SKM-1 treated with dmso at 0.1 percent for 144 hours (cell line): Measurements from ENCODE around the gene TMCC1.
"Not testable (repeated sequence)": the region's sequence is repeated elsewhere in the genome, so short reads cannot be mapped to it uniquely, and the experiment has no call there.

Experiments used
- DNase-seq: peaks from one replicate; lab custom pipeline; 2025; ENCODE audit not compliant: unreplicated experiment; lab: John Stamatoyannopoulos, UW

TMCC1 gene

GRCh38 chr3:129655291-129655700, 238.2 kb downstream of the TMCC1 start:
- DNase-seq, result no peak

DNA sequence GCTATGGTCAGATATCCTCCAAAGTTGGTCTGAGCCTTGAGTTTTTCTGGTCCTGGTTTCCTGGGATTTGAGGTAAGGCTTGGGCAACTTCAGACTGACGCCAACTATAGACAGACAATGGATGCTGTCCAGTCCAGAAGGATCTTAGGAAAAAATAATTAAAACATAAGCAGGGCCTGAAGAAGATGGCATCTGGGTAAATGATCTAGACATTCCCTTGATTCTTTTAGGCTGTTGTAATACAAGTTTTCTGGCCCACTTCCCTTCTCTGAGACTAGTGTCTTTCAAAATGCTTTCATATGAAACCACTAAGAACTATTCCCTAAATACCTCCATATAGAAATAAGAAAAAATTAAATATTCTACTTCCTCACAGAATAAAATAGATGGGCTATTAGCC, 239.4 kb downstream of the TMCC1 start:
- no peak for DNase-seq

GRCh38 chr3:129653019-129653418, 240.5 kb downstream of the TMCC1 start:
- DNase-seq, result no peak

- no peak for DNase-seq
These were observed 241.9 kb downstream of the TMCC1 start for GRCh38 chr3:129651435-129652202.

GRCh38 chr3:129650256-129650872, 243.1 kb downstream of the TMCC1 start:
- peak; percentile 44 for DNase-seq

GRCh38 chr3:129648391-129648790, 245.1 kb downstream of the TMCC1 start:
- no peak for DNase-seq

GRCh38 chr3:129645286-129645685, 248.2 kb downstream of the TMCC1 start:
- peak; percentile 78 for DNase-seq

GRCh38 chr3:129644836-129645235, 248.7 kb downstream of the TMCC1 start:
- no peak for DNase-seq

DNA sequence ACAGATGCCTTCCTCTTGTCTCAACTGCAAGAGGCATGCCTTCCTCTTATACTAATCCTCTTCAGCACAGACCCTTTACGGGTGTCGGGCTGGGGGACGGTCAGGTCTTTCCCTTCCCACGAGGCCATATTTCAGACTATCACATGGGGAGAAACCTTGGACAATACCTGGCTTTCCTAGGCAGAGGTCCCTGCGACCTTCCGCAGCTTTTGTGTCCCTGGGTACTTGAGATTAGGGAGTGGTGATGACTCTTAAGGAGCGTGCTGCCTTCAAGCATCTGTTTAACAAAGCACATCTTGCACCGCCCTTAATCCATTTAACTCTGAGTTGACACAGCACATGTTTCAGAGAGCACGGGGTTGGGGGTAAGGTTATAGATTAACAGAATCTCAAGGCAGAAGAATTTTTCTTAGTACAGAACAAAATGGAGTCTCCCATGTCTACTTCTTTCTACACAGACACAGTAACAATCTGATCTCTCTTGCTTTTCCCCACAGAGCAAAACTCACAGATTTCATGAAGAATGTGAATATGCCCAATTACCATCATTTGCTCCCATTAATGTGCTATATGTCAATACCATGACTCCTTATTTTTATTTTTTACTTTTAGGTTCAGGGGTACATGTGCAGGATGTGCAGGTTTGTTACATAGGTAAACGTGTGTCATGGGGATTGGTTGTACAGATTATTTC, 251.8 kb downstream of the TMCC1 start:
- not testable (repeated sequence) for DNase-seq

DNA sequence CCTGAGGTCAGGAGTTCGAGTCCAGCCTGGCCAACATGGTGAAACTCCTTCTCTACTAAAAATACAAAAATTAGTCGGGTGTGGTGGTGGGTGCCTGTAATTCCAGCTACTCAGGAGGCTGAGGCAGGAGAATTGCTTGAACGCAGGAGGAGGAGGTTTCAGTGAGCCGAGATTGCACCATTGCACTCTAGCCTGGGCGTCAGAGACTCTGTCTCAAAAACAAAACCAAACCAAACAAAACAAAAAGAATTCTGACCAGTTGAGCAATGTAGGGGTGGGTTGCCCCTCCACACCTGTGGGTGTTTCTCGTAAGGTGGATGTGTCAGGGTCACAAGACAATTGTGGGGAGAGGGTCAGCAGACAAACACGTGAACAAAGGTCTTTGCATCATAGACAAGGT, 252.5 kb downstream of the TMCC1 start:
- not testable (repeated sequence) for DNase-seq

GRCh38 chr3:129638481-129638880, 255.0 kb downstream of the TMCC1 start:
- no peak for DNase-seq

DNA sequence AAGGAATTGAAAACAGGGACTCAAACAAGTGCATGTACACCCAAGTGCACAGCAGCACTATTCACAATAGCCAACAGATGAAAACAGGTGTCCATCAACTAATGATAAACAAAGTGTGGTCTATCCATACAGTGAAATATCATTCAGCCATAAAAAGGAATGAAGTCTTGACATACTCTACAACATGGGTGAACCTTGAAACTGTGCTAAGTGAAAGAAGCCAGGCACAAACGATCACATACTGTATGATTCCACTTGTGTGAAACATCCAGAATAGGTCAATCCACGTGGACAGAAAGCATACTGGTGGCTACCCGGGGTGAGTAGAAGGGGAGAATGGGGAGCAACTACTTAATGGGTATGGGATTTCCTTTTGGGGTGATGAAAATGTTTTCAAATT, 257.4 kb downstream of the TMCC1 start:
- DNase-seq, result no peak

- no peak for DNase-seq
These were observed 257.9 kb downstream of the TMCC1 start for GRCh38 chr3:129635656-129636055.

GRCh38 chr3:129633751-129634481, 259.6 kb downstream of the TMCC1 start:
- DNase-seq, result no peak

DNA sequence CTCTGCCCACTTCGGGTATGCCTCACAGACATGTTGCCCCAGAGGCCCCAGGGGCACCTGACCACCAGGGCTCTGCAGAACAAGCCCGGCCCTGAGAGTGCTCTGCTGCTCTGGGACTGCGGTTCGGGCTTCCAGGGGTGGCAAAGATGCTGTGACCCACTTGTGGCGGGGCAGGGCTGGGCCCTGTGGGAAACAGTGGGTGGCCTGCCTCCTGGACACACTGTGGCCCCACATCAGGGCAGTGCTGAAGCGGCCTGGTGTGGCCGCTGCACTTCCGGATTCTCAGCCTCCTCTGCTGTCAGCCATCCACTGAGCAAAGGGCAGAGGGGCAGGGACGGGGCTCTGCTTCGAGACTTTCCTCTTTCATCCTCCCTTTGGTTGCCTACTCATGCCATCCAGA, 260.5 kb downstream of the TMCC1 start:
- DNase-seq, result no peak

DNA sequence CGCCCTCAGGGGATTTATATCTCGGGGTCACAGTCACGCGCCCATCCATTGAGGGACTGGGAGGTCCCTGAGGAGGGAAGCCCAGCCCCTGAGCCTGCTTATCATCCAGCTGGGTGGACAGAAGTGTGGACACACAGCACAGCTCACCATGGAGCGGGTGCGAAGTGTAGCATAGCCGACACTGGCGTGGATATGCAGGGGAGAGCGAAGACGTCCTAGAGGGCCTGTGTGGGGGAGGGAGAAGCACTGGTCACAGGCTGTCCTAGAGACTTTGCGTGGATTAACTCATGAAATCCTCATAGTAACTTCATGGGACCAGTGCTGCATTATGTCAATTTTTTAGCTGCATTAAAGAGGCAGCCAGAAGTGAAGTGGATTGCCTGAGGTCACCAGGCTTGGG, 261.0 kb downstream of the TMCC1 start:
- DNase-seq, result no peak

GRCh38 chr3:129632056-129632455, 261.5 kb downstream of the TMCC1 start:
- DNase-seq, result no peak

GRCh38 chr3:129629011-129629410, 264.5 kb downstream of the TMCC1 start:
- no peak for DNase-seq

DNA sequence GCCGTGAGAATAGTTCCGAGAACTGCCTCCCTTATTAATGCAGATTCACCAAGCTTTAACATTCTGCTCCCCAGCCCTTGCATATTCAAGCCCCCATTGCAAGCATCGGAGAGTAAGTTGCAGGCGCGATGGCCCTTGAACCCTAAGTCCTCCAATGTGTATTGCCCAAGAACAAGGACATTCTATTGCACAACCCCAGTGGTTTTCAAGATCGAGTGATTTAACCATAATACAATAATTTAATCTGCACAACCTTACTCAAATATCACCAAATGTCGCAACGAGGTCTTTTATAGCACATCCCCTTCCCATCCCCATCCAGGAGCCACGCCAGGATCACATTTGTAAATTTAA, 265.4 kb downstream of the TMCC1 start:
- DNase-seq, result peak; percentile 78

DNA sequence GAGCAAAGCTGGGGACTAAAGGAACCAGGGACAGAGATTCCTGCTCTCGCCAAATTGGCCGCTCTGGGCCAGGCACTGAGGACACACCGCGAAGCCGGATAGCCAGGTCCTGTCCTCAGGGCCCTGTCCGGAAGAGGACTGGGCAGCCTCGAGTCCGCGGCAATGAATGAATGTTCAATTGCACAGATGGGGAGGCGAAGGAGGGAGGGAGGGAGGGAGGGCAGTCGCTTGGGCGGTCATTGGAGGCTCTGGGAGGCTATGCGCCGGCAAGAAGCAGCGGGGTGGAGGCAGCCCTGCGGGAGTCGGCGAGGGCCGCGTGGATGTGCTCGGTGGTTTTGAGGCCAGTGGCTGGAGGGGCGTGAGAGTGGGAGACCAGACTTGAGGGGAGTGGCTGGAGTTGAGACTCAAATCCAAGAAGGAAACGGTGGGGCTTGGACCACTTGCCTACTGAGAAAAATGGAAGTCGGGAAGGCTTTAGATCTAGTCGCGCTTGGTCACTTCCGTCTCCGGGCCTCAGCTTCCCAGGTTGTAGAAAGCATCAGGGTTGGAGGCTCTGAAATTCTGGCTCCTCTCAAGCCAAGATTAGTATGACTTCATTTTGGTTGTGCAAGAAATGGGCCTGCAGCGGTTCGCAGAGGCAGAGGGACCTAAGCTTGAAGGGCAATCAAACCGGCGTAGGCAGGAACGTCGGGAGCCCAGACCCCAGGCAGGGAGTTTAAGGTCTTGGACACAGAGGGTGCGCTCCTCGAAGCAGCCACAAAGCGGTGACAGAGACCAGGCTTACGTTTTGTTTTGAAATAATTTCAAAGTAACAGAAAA, 266.0 kb downstream of the TMCC1 start:
- DNase-seq, result peak; percentile 83
